ENCODE measurements around the gene ECHS1. TPM values are rescaled to one million over a fixed set of nuclear protein-coding genes. Genes with fewer than 3 reads are reported as not detected.

The ECHS1 gene
- total RNA-seq, 6 experiments from 2014 or later = 105 to 137 (median 114) TPM

GRCh38 chr10:133349577-133350011 lies 23.6 kb downstream of the ECHS1 start:
- Mint-ChIP-seq H3K27me3 (ENCODE audit: insufficient read depth) (peaks cover 14% of the 10 kb centered on the region), H3K36me3 (ENCODE audit: low read depth) (no peaks in the 10 kb centered on the region), H3K4me3 (no peak overlapping the region), H3K9me3 (no peaks in the 10 kb centered on the region), H3K4me1 (ENCODE audit: low read depth) (no peaks in the 10 kb centered on the region), H3K27ac (no peak overlapping the region)
- no peak for TF ChIP-seq CTCF (IDR thresholded peaks at IDR 0.05)
- DNase-seq = no peak

- Mint-ChIP-seq H3K36me3 (ENCODE audit: low read depth) (no peaks in the 10 kb centered on the region), H3K27ac (no peak overlapping the region), H3K9me3 (no peaks in the 10 kb centered on the region), H3K27me3 (ENCODE audit: insufficient read depth) (peaks cover 14% of the 10 kb centered on the region), H3K4me3 (no peak overlapping the region), H3K4me1 (ENCODE audit: low read depth) (no peaks in the 10 kb centered on the region)
- DNase-seq = no peak
- TF ChIP-seq CTCF (IDR thresholded peaks at IDR 0.05) = no peak
Observed at GRCh38 chr10:133349160-133349568, 24.0 kb downstream of the ECHS1 start.

GRCh38 chr10:133347710-133348517 lies 25.2 kb downstream of the ECHS1 start:
- Mint-ChIP-seq H3K9me3 (no peaks in the 10 kb centered on the region), H3K4me1 (ENCODE audit: low read depth) (no peaks in the 10 kb centered on the region)

GRCh38 chr10:133346413-133346812 lies 26.7 kb downstream of the ECHS1 start:
- Mint-ChIP-seq H3K36me3 (ENCODE audit: low read depth) (no peaks in the 10 kb centered on the region), H3K4me3 (no peak overlapping the region), H3K9me3 (no peaks in the 10 kb centered on the region), H3K27ac (no peak overlapping the region), H3K4me1 (ENCODE audit: low read depth) (no peaks in the 10 kb centered on the region), H3K27me3 (ENCODE audit: insufficient read depth) (peaks cover 14% of the 10 kb centered on the region)
- no peak for DNase-seq
- TF ChIP-seq CTCF (IDR thresholded peaks at IDR 0.05) = no peak

More at GRCh38 chr10:133347710-133348517, 25.2 kb downstream of the ECHS1 start:
- Mint-ChIP-seq H3K36me3 (ENCODE audit: low read depth) (no peaks in the 10 kb centered on the region), H3K27me3 (ENCODE audit: insufficient read depth) (peaks cover 14% of the 10 kb centered on the region), H3K27ac (no peak overlapping the region), H3K4me3 (no peak overlapping the region)
- no peak for DNase-seq
- TF ChIP-seq CTCF (IDR thresholded peaks at IDR 0.05) = no peak

- Mint-ChIP-seq H3K36me3 (ENCODE audit: low read depth) (no peaks in the 10 kb centered on the region), H3K4me3 (no peak overlapping the region), H3K4me1 (ENCODE audit: low read depth) (no peaks in the 10 kb centered on the region), H3K9me3 (no peaks in the 10 kb centered on the region), H3K27me3 (ENCODE audit: insufficient read depth) (peaks cover 25% of the 10 kb centered on the region), H3K27ac (no peak overlapping the region)
- DNase-seq = no peak
- no peak for TF ChIP-seq CTCF (IDR thresholded peaks at IDR 0.05)
Observed at GRCh38 chr10:133344236-133344635, 28.9 kb downstream of the ECHS1 start.
